DND-41 (cell line): ENCODE results near the gene GDI2.

Source experiments
- ATAC-seq: fragments of 200-7000 bp; cut with Tn5 transposase; 3 replicates; pipeline ENCODE4 v1.9.1; 2021; ENCODE audit warnings: low read depth; ENCODE audit not compliant: insufficient read depth
- DNase-seq: peaks from one replicate; pipeline ENCODE4 v3.0.0-alpha.2; 2020
- H2AFZ ChIP-seq: 2 replicates; pipeline ENCODE4 v1.6.0; 2012; ENCODE audit warnings: low read depth, low read length
- H3K27ac ChIP-seq: 2 replicates; pipeline ENCODE4 v1.5.1; 2012; ENCODE audit warnings: low read length, inconsistent platforms
- H3K27me3 ChIP-seq: fragments of 200-600 bp; sonication (generic); 2 replicates; pipeline ENCODE4 v1.6.0; 2012; ENCODE audit warnings: low read length, mild to moderate bottlenecking, inconsistent platforms; ENCODE audit not compliant: insufficient read depth, poor library complexity
- H3K36me3 ChIP-seq: 2 replicates; pipeline ENCODE4 v1.5.1; 2012; ENCODE audit warnings: low read length, inconsistent platforms; ENCODE audit not compliant: insufficient read depth
- H3K4me1 ChIP-seq: 2 replicates; pipeline ENCODE4 v1.5.1; 2012; ENCODE audit warnings: mild to moderate bottlenecking, low read length; ENCODE audit not compliant: insufficient read depth
- H3K4me2 ChIP-seq: 2 replicates; pipeline ENCODE4 v1.6.0; 2012; ENCODE audit warnings: mild to moderate bottlenecking, moderate library complexity, low read length, inconsistent platforms; ENCODE audit not compliant: insufficient read depth
- H3K4me3 ChIP-seq, 2 experiments: fragments of 200-600 bp in 1 of 2; shearing (Covaris generic) in 1 of 2; 2 replicates each; pipeline ENCODE4 v1.5.1; 2012 to 2016; ENCODE audit warnings: inconsistent platforms in 2 of 2, low read length in 2 of 2, mild to moderate bottlenecking in 2 of 2, low read depth in 1 of 2, moderate library complexity in 1 of 2
- H3K79me2 ChIP-seq: 2 replicates; pipeline ENCODE4 v1.6.0; 2012; ENCODE audit warnings: low read length, inconsistent platforms; ENCODE audit not compliant: insufficient read depth
- H3K9ac ChIP-seq: 2 replicates; pipeline ENCODE4 v1.6.0; 2012; ENCODE audit warnings: low read depth, mild to moderate bottlenecking, inconsistent platforms, low read length, moderate library complexity
- H3K9me3 ChIP-seq: 2 replicates; pipeline ENCODE4 v1.5.1; 2012; ENCODE audit warnings: low read length, moderate library complexity, mild to moderate bottlenecking, inconsistent platforms; ENCODE audit not compliant: insufficient read depth, severe bottlenecking
- H4K20me1 ChIP-seq: 2 replicates; pipeline ENCODE4 v1.6.0; 2012; ENCODE audit warnings: low read length; ENCODE audit not compliant: insufficient read depth
- EZH2 ChIP-seq: IDR thresholded peaks from 3 replicates; pipeline ENCODE4 v1.6.1; 2012; ENCODE audit warnings: borderline replicate concordance, low read depth, mild to moderate bottlenecking, moderate library complexity, low read length, inconsistent platforms; ENCODE audit not compliant: severe bottlenecking
- TF ChIP-seq, protein P1 (sequence below): IDR thresholded peaks from 2 replicates; pipeline ENCODE4 v1.5.1; 2012; ENCODE audit warnings: borderline replicate concordance, low read length, moderate library complexity, mild to moderate bottlenecking; ENCODE audit not compliant: poor library complexity, severe bottlenecking; ENCODE audit errors: extremely low read depth

GDI2 gene

DNA sequence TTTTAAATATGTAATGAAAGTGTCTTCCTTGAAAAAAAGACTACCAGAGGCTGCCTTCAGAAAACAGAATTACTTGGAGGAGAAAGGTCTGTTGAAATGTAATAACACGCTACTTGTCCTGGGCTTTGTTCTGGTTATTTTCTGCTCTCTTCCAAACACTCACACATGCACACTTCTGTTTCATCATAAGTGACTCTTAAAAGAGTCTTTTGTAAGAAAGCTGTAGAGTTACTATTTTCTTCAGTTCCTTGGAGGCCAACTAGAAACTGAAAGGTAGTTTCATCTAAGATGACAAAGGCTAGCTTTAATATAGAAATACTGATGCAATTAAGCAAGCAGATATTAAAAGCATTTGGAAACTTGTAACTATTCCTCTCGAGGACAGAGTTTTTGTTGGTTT is 89.5 kb downstream of the GDI2 start:
- no peak overlapping the region for H2AFZ ChIP-seq
- no peak for TF ChIP-seq EZH2
- TF ChIP-seq, protein P1, sequence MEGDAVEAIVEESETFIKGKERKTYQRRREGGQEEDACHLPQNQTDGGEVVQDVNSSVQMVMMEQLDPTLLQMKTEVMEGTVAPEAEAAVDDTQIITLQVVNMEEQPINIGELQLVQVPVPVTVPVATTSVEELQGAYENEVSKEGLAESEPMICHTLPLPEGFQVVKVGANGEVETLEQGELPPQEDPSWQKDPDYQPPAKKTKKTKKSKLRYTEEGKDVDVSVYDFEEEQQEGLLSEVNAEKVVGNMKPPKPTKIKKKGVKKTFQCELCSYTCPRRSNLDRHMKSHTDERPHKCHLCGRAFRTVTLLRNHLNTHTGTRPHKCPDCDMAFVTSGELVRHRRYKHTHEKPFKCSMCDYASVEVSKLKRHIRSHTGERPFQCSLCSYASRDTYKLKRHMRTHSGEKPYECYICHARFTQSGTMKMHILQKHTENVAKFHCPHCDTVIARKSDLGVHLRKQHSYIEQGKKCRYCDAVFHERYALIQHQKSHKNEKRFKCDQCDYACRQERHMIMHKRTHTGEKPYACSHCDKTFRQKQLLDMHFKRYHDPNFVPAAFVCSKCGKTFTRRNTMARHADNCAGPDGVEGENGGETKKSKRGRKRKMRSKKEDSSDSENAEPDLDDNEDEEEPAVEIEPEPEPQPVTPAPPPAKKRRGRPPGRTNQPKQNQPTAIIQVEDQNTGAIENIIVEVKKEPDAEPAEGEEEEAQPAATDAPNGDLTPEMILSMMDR: no peak

DNA sequence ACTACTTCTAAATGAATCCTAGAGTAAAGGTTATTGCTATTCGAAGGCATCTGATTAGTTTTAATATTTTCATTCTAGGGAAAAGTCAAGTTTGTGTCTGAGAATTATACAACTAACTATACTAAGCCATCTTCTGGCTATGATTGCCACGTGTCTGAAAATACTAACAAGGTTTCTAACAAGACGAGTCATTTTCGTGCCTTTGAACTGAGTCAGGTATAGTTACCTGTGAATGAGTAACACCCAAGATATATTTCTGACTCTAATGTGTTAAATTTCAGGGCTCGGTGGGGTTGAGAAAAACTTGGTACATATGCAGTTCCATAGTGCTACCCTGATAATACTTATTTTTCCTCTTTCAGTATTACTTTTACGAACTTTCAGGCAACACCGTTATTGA is 93.1 kb downstream of the GDI2 start:
- Histone ChIP-seq H4K20me1 (peaks cover 14% of the 10 kb centered on the region; the same call in 1 of the 2 replicates), H3K36me3 (peaks cover 38% of the 10 kb centered on the region), H3K27me3 (no peaks in the 10 kb centered on the region), H3K9ac (no peak overlapping the region), H3K4me3 (no peak overlapping the region), H2AFZ (no peak overlapping the region), H3K9me3 (no peaks in the 10 kb centered on the region), H3K79me2 (peaks cover 51% of the 10 kb centered on the region), H3K27ac (no peak overlapping the region), H3K4me2 (no peak overlapping the region), H3K4me1 (no peaks in the 10 kb centered on the region)
- TF ChIP-seq EZH2: no peak
- TF ChIP-seq, protein P1: no peak
- DNase-seq (no peak), ATAC-seq (no peak)

More for the DNA sequence above, 89.5 kb downstream of the GDI2 start:
- ATAC-seq (no peak), DNase-seq (no peak)
- H3K4me1 ChIP-seq: no peaks in the 10 kb centered on the region
- no peaks in the 10 kb centered on the region for H3K9me3 ChIP-seq
- H4K20me1 ChIP-seq: peaks cover 4% of the 10 kb centered on the region; the same call in 1 of the 2 replicates
- peaks cover 65% of the 10 kb centered on the region for H3K36me3 ChIP-seq
- H3K9ac ChIP-seq: no peak overlapping the region
- H3K4me3 ChIP-seq: no peak overlapping the region
- H3K27me3 ChIP-seq: no peaks in the 10 kb centered on the region
- H3K27ac ChIP-seq: no peak overlapping the region
- H3K4me2 ChIP-seq: no peak overlapping the region
- H3K79me2 ChIP-seq: peaks cover 21% of the 10 kb centered on the region; the same call in 1 of the 2 replicates

DNA sequence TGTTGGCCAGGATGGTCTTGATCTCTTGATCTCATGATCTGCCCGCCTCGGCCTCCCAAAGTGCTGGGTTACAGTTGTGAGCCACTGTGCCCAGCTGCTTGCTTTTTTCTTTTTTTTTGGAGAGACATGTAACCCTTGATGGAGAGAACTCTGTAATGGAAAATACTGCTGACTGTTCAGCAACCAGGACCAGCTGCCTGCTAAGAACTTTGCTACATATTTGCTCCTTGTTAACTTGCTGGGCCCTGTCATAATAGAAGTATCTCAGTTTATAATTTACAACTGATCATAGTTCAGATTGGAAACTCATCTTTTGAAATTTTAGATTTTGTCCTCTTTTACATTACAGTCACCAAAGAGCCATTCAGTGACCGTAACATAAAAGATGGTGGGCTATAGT is 93.7 kb downstream of the GDI2 start:
- Histone ChIP-seq H3K36me3 (peaks cover 34% of the 10 kb centered on the region), H3K27ac (no peak overlapping the region), H3K9me3 (no peaks in the 10 kb centered on the region), H3K27me3 (no peaks in the 10 kb centered on the region), H3K4me2 (no peak overlapping the region), H2AFZ (no peak overlapping the region), H3K9ac (no peak overlapping the region), H4K20me1 (peaks cover 18% of the 10 kb centered on the region; the same call in 1 of the 2 replicates), H3K4me1 (no peaks in the 10 kb centered on the region), H3K79me2 (peaks cover 57% of the 10 kb centered on the region), H3K4me3 (no peak overlapping the region)
- no peak for DNase-seq
- ATAC-seq: no peak
- TF ChIP-seq, protein P1: no peak
- no peak for TF ChIP-seq EZH2
